Vagina (tissue), 2 donors: ENCODE results near the gene SCYGR8.
A peak's percentile ranks its signal among the peaks of the same experiment; 100 is the strongest.

Source experiments
- CTCF ChIP-seq, 3 experiments: fragments of 450-650 bp in 2 of 3; fragments of 200-600 bp in 1 of 3; sonication (generic) in 1 of 3; IDR thresholded peaks; one replicate each; pipeline ENCODE4 v1.5.1; 2017 to 2019; ENCODE audit warnings: antibody characterized with exemption in 3 of 3, mild to moderate bottlenecking in 2 of 3, moderate library complexity in 2 of 3
- POLR2A ChIP-seq, 2 donors: fragments of 450-650 bp; IDR thresholded peaks; one replicate each; pipeline ENCODE4 v1.6.1; 2017; ENCODE audit warnings: antibody characterized with exemption in 2 of 2, mild to moderate bottlenecking in 2 of 2, moderate library complexity in 2 of 2
- POLR2AphosphoS5 ChIP-seq, 2 donors: sonication (generic); formaldehyde crosslinking; IDR thresholded peaks; one replicate each; pipeline ENCODE4 v1.9.0; 2017; ENCODE audit warnings: antibody characterized with exemption in 2 of 2, mild to moderate bottlenecking in 2 of 2, low read depth in 1 of 2; ENCODE audit not compliant: insufficient read depth in 1 of 2

DNA sequence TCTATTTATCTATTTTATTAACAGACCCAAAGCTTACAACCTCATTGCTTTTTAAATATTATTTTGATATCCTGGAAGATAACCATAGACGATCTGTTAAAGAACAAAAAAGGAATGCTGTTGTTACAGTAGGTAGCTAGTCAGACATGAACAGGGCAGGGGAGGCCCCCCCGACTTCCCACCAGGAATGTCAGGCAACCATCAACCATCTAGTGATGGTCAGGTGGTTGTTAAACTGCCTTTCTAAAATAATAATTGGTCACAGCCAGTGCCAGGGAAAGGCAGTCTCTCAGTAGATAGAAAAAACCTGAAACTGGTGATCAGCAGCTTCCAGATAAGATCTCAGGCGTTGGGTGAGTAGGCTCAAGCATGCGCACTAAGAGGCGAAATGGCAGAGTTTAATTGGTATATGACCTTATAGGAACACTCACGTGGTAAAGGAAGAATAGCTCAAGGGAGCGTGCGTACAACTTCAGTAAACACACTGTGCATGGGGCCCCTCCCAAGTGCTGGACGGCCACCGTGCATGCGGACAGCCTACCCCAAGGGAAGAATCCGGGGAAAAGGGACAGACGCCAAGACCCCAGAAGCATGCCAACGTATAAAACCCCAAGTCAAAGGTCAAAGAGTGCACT is 35.4 kb downstream of the SCYGR8 start:
- TF ChIP-seq CTCF (IDR thresholded peaks at IDR 0.05), result no peak
- no peak for TF ChIP-seq POLR2A (IDR thresholded peaks at IDR 0.05)
- peak in 1 of 2 donors; percentile 38 for TF ChIP-seq POLR2AphosphoS5 (IDR thresholded peaks at IDR 0.05; ENCODE audit: insufficient read depth in 1 of 2, low read depth in 1 of 2)
